K562 (cell line): Measurements from ENCODE around the gene TADA2A. TPM values are rescaled to one million over a fixed set of nuclear protein-coding genes. Genes with fewer than 3 reads are reported as not detected.

Source experiments
- ATAC-seq: fragments of 200-7000 bp; cut with Tn5 transposase; 3 replicates; pipeline ENCODE4 v1.9.1; 2020; ENCODE audit warnings: moderate library complexity
- BruUV-seq: library from RNA; stranded (reverse); fragments of 400-500 nt; replicated peaks from 2 replicates; lab custom pipeline; 2021; lab: Mats Ljungman, UMichigan
- CTCF ChIA-PET: fragments of 300-600 bp; formaldehyde crosslinking; extraction: SDS; loops from one replicate; lab custom pipeline; 2021; ENCODE audit warnings: low intra/inter-chr PET ratio; lab: Yijun Ruan, JAX
- POLR2A ChIA-PET: fragments of 300-600, 350-650 bp; sonication (Branson Sonifier 250); formaldehyde crosslinking; extraction: SDS; loops from one replicate; lab custom pipeline; 2021; ENCODE audit warnings: antibody characterized with exemption, inconsistent platforms; lab: Yijun Ruan, JAX
- DNase-seq, 4 experiments: peaks; one replicate each; pipeline versions ENCODE4 v3.0.0 to v3.0.0-alpha.2; 2011 to 2018; ENCODE audit warnings: low spot score in 3 of 4, mixed read lengths in 3 of 4; ENCODE audit errors: extremely low read depth in 1 of 4
- FAIRE-seq: peaks from 2 replicates; lab custom pipeline; 2011; peaks lifted over from hg19 to GRCh38; lab: Jason Lieb, UNC
- H2AFZ ChIP-seq: 2 replicates; pipeline ENCODE4 v1.6.0; 2011; ENCODE audit warnings: low read depth, low read length, control low read depth, inconsistent platforms
- H3K27ac ChIP-seq: fragments of 200-600 bp; 3 replicates; pipeline ENCODE4 v1.8.0; 2011; ENCODE audit warnings: low read depth, mild to moderate bottlenecking, control low read depth, inconsistent platforms, low read length, moderate library complexity, mixed read lengths; ENCODE audit errors: extremely low read depth
- H3K27me3 ChIP-seq, 2 experiments: fragments of 300-600 bp in 1 of 2; 2 replicates in 1 of 2; 3 replicates in 1 of 2; pipeline versions ENCODE4 v1.6.0 to v1.8.0; 2011; ENCODE audit warnings: inconsistent platforms in 2 of 2, low read length in 2 of 2, mild to moderate bottlenecking in 1 of 2, mixed read lengths in 1 of 2, moderate library complexity in 1 of 2; ENCODE audit not compliant: control insufficient read depth in 2 of 2, insufficient read depth in 2 of 2
- H3K36me3 ChIP-seq: fragments of 300-600 bp; 3 replicates; pipeline ENCODE4 v1.8.0; 2011; ENCODE audit warnings: mild to moderate bottlenecking, low read length, inconsistent platforms; ENCODE audit not compliant: control insufficient read depth, insufficient read depth
- H3K4me1 ChIP-seq, 2 experiments: fragments of 200-600 bp in 1 of 2; replicated peaks in 1 of 2; 2 replicates in 1 of 2; 3 replicates in 1 of 2; pipeline versions ENCODE4 v1.5.1 to v1.8.0; 2011; ENCODE audit warnings: inconsistent platforms in 2 of 2, low read length in 2 of 2, mild to moderate bottlenecking in 1 of 2, mixed read lengths in 1 of 2, moderate library complexity in 1 of 2; ENCODE audit not compliant: control insufficient read depth in 2 of 2, insufficient read depth in 2 of 2
- H3K4me2 ChIP-seq: 2 replicates; pipeline ENCODE4 v1.6.1; 2011; ENCODE audit warnings: low read length, control low read depth, inconsistent platforms, mixed read lengths; ENCODE audit not compliant: insufficient read depth
- H3K4me3 ChIP-seq: fragments of 200-600 bp; sonication (generic), shearing (Covaris generic); 2 replicates; pipeline ENCODE4 v1.5.1; 2016; ENCODE audit warnings: control low read depth, inconsistent platforms
- H3K79me2 ChIP-seq: fragments of 200-600 bp; 3 replicates; pipeline ENCODE4 v1.8.0; 2011; ENCODE audit warnings: low read length, inconsistent platforms; ENCODE audit not compliant: control insufficient read depth, insufficient read depth
- H3K9ac ChIP-seq, 2 experiments: 2 replicates each; pipeline versions ENCODE4 v1.6.0 to v1.6.1; 2011; ENCODE audit warnings: low read depth in 2 of 2, low read length in 2 of 2, control low read depth in 1 of 2, inconsistent platforms in 1 of 2, mild to moderate bottlenecking in 1 of 2, mixed read lengths in 1 of 2; ENCODE audit not compliant: insufficient read depth in 1 of 2
- H3K9me1 ChIP-seq: one replicate; pipeline ENCODE4 v1.6.0; 2011; ENCODE audit warnings: inconsistent platforms, mild to moderate bottlenecking, low read length, moderate library complexity; ENCODE audit not compliant: control insufficient read depth, insufficient read depth
- H3K9me3 ChIP-seq: replicated peaks from 2 replicates; pipeline ENCODE4 v1.5.1; 2011; ENCODE audit warnings: low read depth, low read length, inconsistent platforms; ENCODE audit not compliant: control insufficient read depth, insufficient read depth
- H4K20me1 ChIP-seq: replicated peaks from 2 replicates; pipeline ENCODE4 v1.6.1; 2011; ENCODE audit warnings: low read length, inconsistent platforms, mixed read lengths; ENCODE audit not compliant: control insufficient read depth, insufficient read depth
- BACH1 ChIP-seq: fragments of 200-800 bp; sonication (Bioruptor generic); IDR thresholded peaks from 2 replicates; pipeline ENCODE4 v1.6.1; 2016; ENCODE audit warnings: missing genetic modification characterization, missing compliant biosample characterization
- CBX2 ChIP-seq: fragments of 200-600 bp; sonication (generic); IDR thresholded peaks from one replicate; pipeline ENCODE4 v1.6.1; 2012; ENCODE audit warnings: mild to moderate bottlenecking, low read length, inconsistent platforms; ENCODE audit not compliant: insufficient read depth, poor library complexity, severe bottlenecking
- KAT8 ChIP-seq: fragments of 450-650 bp; IDR thresholded peaks from 2 replicates; pipeline ENCODE4 v1.6.1; 2016; ENCODE audit warnings: low read depth, mild to moderate bottlenecking
- NR2C2 ChIP-seq, 2 experiments: fragments of 200-800 bp in 1 of 2; sonication (Bioruptor generic) in 1 of 2; sonication (generic) in 1 of 2; formaldehyde crosslinking in 1 of 2; IDR thresholded peaks; 2 replicates each; pipeline versions ENCODE4 v1.6.1 to v1.8.0; 2016 to 2022; ENCODE audit warnings: mild to moderate bottlenecking in 1 of 2, missing compliant biosample characterization in 1 of 2, missing genetic modification characterization in 1 of 2, missing genetic modification reagents in 1 of 2
- PCBP1 ChIP-seq: fragments of 200-400 bp; formaldehyde crosslinking; IDR thresholded peaks from 2 replicates; pipeline ENCODE4 v1.6.1; 2018; ENCODE audit warnings: mild to moderate bottlenecking, low read depth, low read length; ENCODE audit not compliant: poor library complexity, severe bottlenecking
- RAD21 ChIP-seq, 2 experiments: fragments of 250-450 bp in 1 of 2; fragments of 450-650 bp in 1 of 2; sonication (Bioruptor Pico) in 1 of 2; formaldehyde crosslinking in 1 of 2; IDR thresholded peaks in 1 of 2; conservative IDR thresholded peaks in 1 of 2; 2 replicates each; pipeline versions ENCODE4 v1.4.0 to v1.8.0; 2020 to 2022; ENCODE audit warnings: mild to moderate bottlenecking in 2 of 2, moderate library complexity in 1 of 2
- RBM15 ChIP-seq: fragments of 200-400 bp; formaldehyde crosslinking; IDR thresholded peaks from 2 replicates; pipeline ENCODE4 v1.6.1; 2018; ENCODE audit warnings: mild to moderate bottlenecking, low read length, moderate library complexity; ENCODE audit not compliant: insufficient read depth
- RBM17 ChIP-seq: fragments of 200-400 bp; formaldehyde crosslinking; IDR thresholded peaks from 2 replicates; pipeline ENCODE4 v1.6.1; 2017; ENCODE audit warnings: low read depth, mild to moderate bottlenecking, low read length, borderline replicate concordance
- ZFP1 ChIP-seq: fragments of 450-650 bp; formaldehyde crosslinking; IDR thresholded peaks from 2 replicates; pipeline ENCODE4 v1.4.0; 2020; ENCODE audit warnings: mild to moderate bottlenecking, mixed read lengths
- ZNF253 ChIP-seq: fragments of 250-450 bp; sonication (Bioruptor Pico); conservative IDR thresholded peaks from 2 replicates; pipeline ENCODE4 v1.6.1; 2021; ENCODE audit warnings: mild to moderate bottlenecking
- WGBS: fragments of 100-300 bp; shearing (Covaris generic); methylation state at CpG from one replicate; pipeline ENCODE4 v1.1.6; 2016; ENCODE audit warnings: low coverage, mixed read lengths; ENCODE audit not compliant: insufficient coverage; ENCODE audit errors: missing lambda C conversion rate; 5-methylcytosine and 5-hydroxymethylcytosine counted together
- in situ Hi-C: fragments of 300-500 bp; cut with MboI; formaldehyde crosslinking; loops from 4 replicates; pipeline ENCODE4 v1.15.0; 2018; ENCODE audit warnings: inconsistent platforms, mixed read lengths
- intact Hi-C: fragments of 100-400 bp; cut with micrococcal nuclease; formaldehyde crosslinking; loops from 2 replicates; pipeline ENCODE4 v1.14.2; 2022
- polyA plus RNA-seq, 8 experiments: library from polyadenylated mRNA; depleted of rRNA in 4 of 8; stranded (reverse) in 5 of 8; unstranded in 3 of 8; fragments of >200 nt; fragmentation: Nextera tagmentation in 2 of 8; fragmentation: Illumina TruSeq in 1 of 8; extraction: Ambion mirVana in 2 of 8; extraction: Trizol in 1 of 8; gene quantifications; 2 replicates each; pipeline versions ENCODE4 v1.2.1 to v1.2.3, GENCODE V29; 2011 to 2014; ENCODE audit warnings: inconsistent platforms in 1 of 8, missing spikeins in 1 of 8
- total RNA-seq, 7 experiments: library from RNA; depleted of rRNA in 6 of 7; stranded (reverse); fragments of >200 nt in 6 of 7; fragmentation: Illumina TruSeq in 2 of 7; extraction: Trizol in 2 of 7; gene quantifications; 2 replicates each; pipeline versions ENCODE4 v1.2.1 to v1.2.3, GENCODE V29; 2011 to 2021; ENCODE audit warnings: low replicate concordance in 1 of 7
- TF ChIP-seq, protein P1 (sequence below): fragments of 450-650 bp; IDR thresholded peaks from 2 replicates; pipeline ENCODE4 v1.6.1; 2016; ENCODE audit warnings: borderline replicate concordance
- TF ChIP-seq, protein P2 (sequence below), 3 experiments: fragments of 200-800 bp in 1 of 3; fragments of 250-450 bp in 1 of 3; fragments of 450-650 bp in 1 of 3; sonication (Bioruptor Pico) in 1 of 3; sonication (Bioruptor generic) in 1 of 3; formaldehyde crosslinking in 1 of 3; IDR thresholded peaks; 2 replicates each; pipeline versions ENCODE4 v1.6.1 to v1.8.0; 2016 to 2022; ENCODE audit warnings: mild to moderate bottlenecking in 2 of 3, missing genetic modification characterization in 2 of 3, missing compliant biosample characterization in 1 of 3, moderate library complexity in 1 of 3

The TADA2A gene
- total and polyA plus RNA-seq, 9 of the 15 experiments (the other 6 are each of a cell fraction or from before 2014, with no cell fraction given) = 13.8 to 37.7 (median 25.0) TPM

DNA sequence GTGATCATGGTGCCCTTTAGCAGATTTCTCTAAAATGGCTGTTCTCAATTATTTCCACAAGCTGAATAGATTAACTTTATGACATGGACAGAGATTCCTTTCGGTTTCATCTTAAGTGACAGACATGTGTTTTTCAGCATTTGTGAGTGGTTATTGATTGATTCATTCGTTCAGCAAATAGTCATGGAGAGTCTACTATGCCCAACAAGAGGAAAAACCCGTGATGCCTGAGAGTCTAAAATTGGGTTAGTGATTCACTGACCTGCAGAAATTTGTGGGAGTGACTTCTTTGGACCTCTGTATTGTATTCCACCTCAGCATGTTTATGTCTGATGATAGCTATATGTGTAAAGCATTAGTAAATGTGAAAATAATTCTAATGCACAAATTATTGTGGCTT is 55.0 kb downstream of the TADA2A start (continued):
- TF ChIP-seq, protein P1, sequence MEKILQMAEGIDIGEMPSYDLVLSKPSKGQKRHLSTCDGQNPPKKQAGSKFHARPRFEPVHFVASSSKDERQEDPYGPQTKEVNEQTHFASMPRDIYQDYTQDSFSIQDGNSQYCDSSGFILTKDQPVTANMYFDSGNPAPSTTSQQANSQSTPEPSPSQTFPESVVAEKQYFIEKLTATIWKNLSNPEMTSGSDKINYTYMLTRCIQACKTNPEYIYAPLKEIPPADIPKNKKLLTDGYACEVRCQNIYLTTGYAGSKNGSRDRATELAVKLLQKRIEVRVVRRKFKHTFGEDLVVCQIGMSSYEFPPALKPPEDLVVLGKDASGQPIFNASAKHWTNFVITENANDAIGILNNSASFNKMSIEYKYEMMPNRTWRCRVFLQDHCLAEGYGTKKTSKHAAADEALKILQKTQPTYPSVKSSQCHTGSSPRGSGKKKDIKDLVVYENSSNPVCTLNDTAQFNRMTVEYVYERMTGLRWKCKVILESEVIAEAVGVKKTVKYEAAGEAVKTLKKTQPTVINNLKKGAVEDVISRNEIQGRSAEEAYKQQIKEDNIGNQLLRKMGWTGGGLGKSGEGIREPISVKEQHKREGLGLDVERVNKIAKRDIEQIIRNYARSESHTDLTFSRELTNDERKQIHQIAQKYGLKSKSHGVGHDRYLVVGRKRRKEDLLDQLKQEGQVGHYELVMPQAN = no peak
- TF ChIP-seq ZNF253 (CRISPR knock-in tag) (no peak), PCBP1 (no peak), RAD21 (CRISPR knock-in tag; conservative IDR thresholded peaks at IDR 0.05 in 1 of 2, IDR thresholded peaks at IDR 0.05 in 1 of 2) (no peak), RBM15 (no peak)

DNA sequence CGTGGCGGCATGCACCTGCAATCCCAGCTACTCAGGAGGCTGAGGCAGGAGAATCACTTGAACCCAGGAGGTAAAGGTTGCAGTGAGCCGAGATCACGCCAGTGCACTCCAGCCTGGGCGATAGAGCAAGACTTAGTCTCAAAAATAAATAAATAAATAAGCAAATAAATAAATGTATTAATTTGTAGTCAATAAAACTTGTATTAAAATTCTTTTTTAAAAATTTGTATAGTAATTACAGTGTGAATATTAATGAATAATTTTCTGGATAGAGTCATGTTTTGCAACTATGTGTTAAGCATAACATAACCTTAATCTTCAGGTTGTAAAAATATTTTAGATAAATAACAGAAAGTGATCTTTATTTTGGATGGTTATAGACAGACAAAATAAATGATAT is 55.8 kb downstream of the TADA2A start:
- Histone ChIP-seq H2AFZ (no peak overlapping the region), H3K27ac (no peak overlapping the region), H3K4me3 (no peak overlapping the region), H4K20me1 (no peaks in the 10 kb centered on the region), H3K4me2 (no peak overlapping the region), H3K9me3 (no peaks in the 10 kb centered on the region), H3K36me3 (peaks cover 35% of the 10 kb centered on the region; the same call in 2 of the 3 replicates), H3K9ac (no peak overlapping the region), H3K4me1 (no peaks in the 10 kb centered on the region), H3K27me3 (no peaks in the 10 kb centered on the region), H3K79me2 (no peaks in the 10 kb centered on the region), H3K9me1 (no peaks in the 10 kb centered on the region)
- BruUV-seq = no TSS peak
- no peak for DNase-seq
- in situ Hi-C loops (no loop called here), intact Hi-C loops (no loop called here)
- ChIA-PET CTCF (no interaction called here), POLR2A (no interaction called here)
- no peak for ATAC-seq
- 97% methylated on average over 5 of the region's 5 CpGs for WGBS
- FAIRE-seq = no peak
- TF ChIP-seq CBX2 (no peak), NR2C2 (CRISPR knock-in tag; IDR thresholded peaks at IDR 0.05) (no peak), NR2C2 (tag; IDR thresholded peaks at IDR 0.05) (no peak), ZFP1 (CRISPR knock-in tag) (no peak), RBM17 (no peak), KAT8 (no peak), BACH1 (tag) (no peak)
- TF ChIP-seq, protein P1 = no peak
- TF ChIP-seq, protein P2, sequence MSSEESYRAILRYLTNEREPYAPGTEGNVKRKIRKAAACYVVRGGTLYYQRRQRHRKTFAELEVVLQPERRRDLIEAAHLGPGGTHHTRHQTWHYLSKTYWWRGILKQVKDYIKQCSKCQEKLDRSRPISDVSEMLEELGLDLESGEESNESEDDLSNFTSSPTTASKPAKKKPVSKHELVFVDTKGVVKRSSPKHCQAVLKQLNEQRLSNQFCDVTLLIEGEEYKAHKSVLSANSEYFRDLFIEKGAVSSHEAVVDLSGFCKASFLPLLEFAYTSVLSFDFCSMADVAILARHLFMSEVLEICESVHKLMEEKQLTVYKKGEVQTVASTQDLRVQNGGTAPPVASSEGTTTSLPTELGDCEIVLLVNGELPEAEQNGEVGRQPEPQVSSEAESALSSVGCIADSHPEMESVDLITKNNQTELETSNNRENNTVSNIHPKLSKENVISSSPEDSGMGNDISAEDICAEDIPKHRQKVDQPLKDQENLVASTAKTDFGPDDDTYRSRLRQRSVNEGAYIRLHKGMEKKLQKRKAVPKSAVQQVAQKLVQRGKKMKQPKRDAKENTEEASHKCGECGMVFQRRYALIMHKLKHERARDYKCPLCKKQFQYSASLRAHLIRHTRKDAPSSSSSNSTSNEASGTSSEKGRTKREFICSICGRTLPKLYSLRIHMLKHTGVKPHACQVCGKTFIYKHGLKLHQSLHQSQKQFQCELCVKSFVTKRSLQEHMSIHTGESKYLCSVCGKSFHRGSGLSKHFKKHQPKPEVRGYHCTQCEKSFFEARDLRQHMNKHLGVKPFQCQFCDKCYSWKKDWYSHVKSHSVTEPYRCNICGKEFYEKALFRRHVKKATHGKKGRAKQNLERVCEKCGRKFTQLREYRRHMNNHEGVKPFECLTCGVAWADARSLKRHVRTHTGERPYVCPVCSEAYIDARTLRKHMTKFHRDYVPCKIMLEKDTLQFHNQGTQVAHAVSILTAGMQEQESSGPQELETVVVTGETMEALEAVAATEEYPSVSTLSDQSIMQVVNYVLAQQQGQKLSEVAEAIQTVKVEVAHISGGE (CRISPR knock-in tag; IDR thresholded peaks at IDR 0.05) = no peak
